Gastrocnemius medialis (tissue), 4 donors: ENCODE data around the gene PHLPP2.

Experiments
- CTCF ChIP-seq, 5 experiments: fragments of 450-650 bp in 3 of 5; fragments of 200-600 bp in 2 of 5; sonication (generic) in 2 of 5; IDR thresholded peaks in 4 of 5; conservative IDR thresholded peaks in 1 of 5; 1 replicate in 4 of 5; 2 replicates in 1 of 5; pipeline ENCODE4 v1.5.1; 2016 to 2019; ENCODE audit warnings: antibody characterized with exemption in 5 of 5, mild to moderate bottlenecking in 3 of 5, moderate library complexity in 3 of 5
- POLR2A ChIP-seq, 2 donors: fragments of 450-650 bp; IDR thresholded peaks; one replicate each; pipeline ENCODE4 v1.6.1; 2017; ENCODE audit warnings: antibody characterized with exemption in 2 of 2, mild to moderate bottlenecking in 2 of 2, moderate library complexity in 2 of 2

DNA sequence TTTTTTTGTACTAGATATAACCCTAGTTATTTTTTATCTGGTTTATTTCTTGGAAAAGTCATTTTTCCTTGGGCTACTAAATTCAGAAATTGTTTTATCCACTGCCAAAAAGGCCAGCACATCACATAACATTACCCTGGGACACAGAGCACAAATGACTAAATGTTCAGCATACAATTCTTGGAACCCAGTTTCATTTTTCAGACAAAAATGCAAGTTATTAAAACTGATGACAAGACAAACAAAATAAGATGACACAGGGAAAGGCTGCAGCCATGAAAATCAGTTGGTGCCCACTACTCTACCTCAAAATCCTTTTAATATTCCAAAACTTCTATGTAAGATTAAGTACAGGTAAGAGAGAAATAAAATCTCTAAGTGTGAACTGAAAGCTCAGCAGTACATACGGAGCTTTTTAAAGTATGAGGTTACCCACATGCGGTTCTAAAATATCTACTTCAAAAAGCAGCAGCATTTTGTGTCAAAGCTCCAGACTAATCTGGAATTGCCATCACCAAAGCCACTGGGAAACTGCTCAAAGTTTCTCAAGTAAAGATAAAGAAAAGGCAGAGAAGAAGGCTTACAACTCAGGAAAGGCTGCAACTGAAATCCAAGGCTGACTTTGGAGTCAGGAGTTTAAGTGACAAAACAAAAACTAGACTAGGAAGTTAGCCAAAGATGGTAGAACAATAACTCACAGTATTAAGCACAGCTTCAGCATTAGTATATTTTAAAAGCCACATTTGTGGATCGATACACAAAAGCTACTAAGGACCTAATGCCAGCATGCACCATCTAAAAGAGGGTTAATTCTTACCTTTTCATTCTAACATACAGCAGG is 42.8 kb upstream of the PHLPP2 start:
- TF ChIP-seq CTCF (IDR thresholded peaks at IDR 0.05 in 4 of 5, conservative IDR thresholded peaks at IDR 0.05 in 1 of 5) (no peak), POLR2A (IDR thresholded peaks at IDR 0.05) (no peak)
